Spleen (tissue), 7 donors: ENCODE results near the gene RPL7L1.
A peak's percentile ranks its signal among the peaks of the same experiment; 100 is the strongest.

Experiments used
- CTCF ChIP-seq, 11 experiments: fragments of 200-600 bp in 7 of 11; fragments of 450-650 bp in 4 of 11; sonication (generic) in 4 of 11; IDR thresholded peaks in 8 of 11; conservative IDR thresholded peaks in 3 of 11; 1 replicate in 7 of 11; 2 replicates in 4 of 11; pipeline versions ENCODE4 v1.4.0 to v1.8.0; 2016 to 2021; ENCODE audit warnings: antibody characterized with exemption in 11 of 11, inconsistent platforms in 4 of 11, mild to moderate bottlenecking in 1 of 11
- POLR2AphosphoS5 ChIP-seq, 3 donors: sonication (generic); formaldehyde crosslinking; IDR thresholded peaks; one replicate each; pipeline ENCODE4 v1.5.1; 2017; ENCODE audit warnings: antibody characterized with exemption in 3 of 3
- donor health status: DM: no; HTN: no; CAD: no; lungs with moderate emphysema.
- donor health status: DM: no; HTN: no; CAD: no.
- donor health status: DM: no; HTN: no; CAD: no.

GRCh38 chr6:42870145-42870936 lies 9.1 kb upstream of the RPL7L1 start:
- TF ChIP-seq CTCF (IDR thresholded peaks at IDR 0.05 in 8 of 11, conservative IDR thresholded peaks at IDR 0.05 in 3 of 11): no peak
- TF ChIP-seq POLR2AphosphoS5 (IDR thresholded peaks at IDR 0.05): peak in 1 of 3 donors; percentile 28
